Activated CD4-positive, alpha-beta T cell treated with anti-CD3 and anti-CD28 coated beads, Interleukin-2, amount 10 ng/mL, durations not matched to agents 24 days and 14 days (primary cell): ENCODE results near the gene ALDH3B2. TPM values are rescaled to one million over a fixed set of nuclear protein-coding genes. Genes with fewer than 3 reads are reported as not detected.
"Not testable (repeated sequence)": the region's sequence is repeated elsewhere in the genome, so short reads cannot be mapped to it uniquely, and the experiment has no call there.

Experiments used
- DNase-seq: peaks from one replicate; pipeline ENCODE4 v3.0.0; 2022
- H3K27ac Mint-ChIP-seq: one replicate; pipeline ENCODE4 v1.8.0; 2022; ENCODE audit warnings: mild to moderate bottlenecking, mixed read lengths
- H3K27me3 Mint-ChIP-seq: one replicate; pipeline ENCODE4 v1.8.0; 2022; ENCODE audit warnings: mixed read lengths
- H3K36me3 Mint-ChIP-seq: one replicate; pipeline ENCODE4 v1.8.0; 2022; ENCODE audit warnings: low read depth, mild to moderate bottlenecking, mixed read lengths
- H3K4me1 Mint-ChIP-seq: one replicate; pipeline ENCODE4 v1.8.0; 2021; ENCODE audit warnings: mixed read lengths
- H3K4me3 Mint-ChIP-seq: one replicate; pipeline ENCODE4 v1.8.0; 2022; ENCODE audit warnings: mild to moderate bottlenecking, moderate library complexity, mixed read lengths
- H3K9me3 Mint-ChIP-seq: one replicate; pipeline ENCODE4 v1.8.0; 2021; ENCODE audit warnings: mixed read lengths
- intact Hi-C: fragments of 100-400 bp; cut with micrococcal nuclease; formaldehyde crosslinking; loops from one replicate; pipeline ENCODE4 v1.15.1; 2023
- total RNA-seq: library from RNA; stranded (reverse); gene quantifications from 2 replicates; pipeline ENCODE4 v1.2.3, GENCODE V29; 2022

Gene ALDH3B2
- total RNA-seq, 1 donor from 2014 or later = not detected

GRCh38 chr11:67660752-67661151 is 13.7 kb downstream of the ALDH3B2 start:
- intact Hi-C loops, DNase-seq, H3K4me3 Mint-ChIP-seq, H3K9me3 Mint-ChIP-seq, H3K36me3 Mint-ChIP-seq, H3K27ac Mint-ChIP-seq, H3K4me1 Mint-ChIP-seq, H3K27me3 Mint-ChIP-seq: not testable (repeated sequence)

GRCh38 chr11:67659651-67660165 is 14.7 kb downstream of the ALDH3B2 start:
- not testable (repeated sequence) for H3K27me3 Mint-ChIP-seq, H3K27ac Mint-ChIP-seq, DNase-seq, H3K36me3 Mint-ChIP-seq, H3K4me3 Mint-ChIP-seq, H3K9me3 Mint-ChIP-seq, H3K4me1 Mint-ChIP-seq
- intact Hi-C loops = loop anchor here (1.0 kb wide), 2 partner anchors 29 to 87 kb away; no protein-coding TSS in a partner anchor

- H3K4me3 Mint-ChIP-seq = no peak overlapping the region
Measured at GRCh38 chr11:67657300-67657699, 17.1 kb downstream of the ALDH3B2 start.

DNA sequence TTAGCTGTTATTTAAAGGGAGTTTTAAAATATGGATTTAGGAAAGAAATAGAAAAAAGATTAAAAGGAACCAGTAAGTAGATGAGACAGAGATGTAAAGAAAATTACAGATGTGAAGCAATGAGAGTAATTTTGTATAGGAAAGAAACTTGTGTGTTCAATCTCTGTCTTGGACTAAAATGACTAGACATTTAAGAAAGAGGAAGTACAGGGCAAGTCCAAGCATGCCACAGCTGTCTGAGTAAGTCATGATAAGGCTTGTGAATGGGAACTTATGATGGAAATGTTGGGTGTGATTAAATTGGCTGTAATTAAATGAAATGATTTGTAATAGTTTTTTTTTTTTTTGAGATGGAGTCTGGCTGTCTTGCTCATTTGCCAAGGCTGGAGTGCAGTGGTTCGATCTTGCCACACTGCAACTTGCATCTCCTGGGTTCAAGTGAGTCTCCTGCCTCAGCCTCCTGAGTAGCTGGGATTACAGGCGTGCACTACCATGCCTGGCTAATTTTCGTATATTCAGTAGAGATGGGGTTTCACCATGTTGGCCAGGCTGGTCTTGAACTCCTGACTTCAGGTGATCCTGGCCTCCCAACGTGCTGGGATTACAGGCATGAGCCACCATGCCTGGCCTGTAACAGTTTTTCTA is 18.0 kb downstream of the ALDH3B2 start:
- Mint-ChIP-seq H3K27me3 (no peaks in the 10 kb centered on the region), H3K4me3 (no peak overlapping the region), H3K36me3 (peaks cover 2% of the 10 kb centered on the region), H3K4me1 (no peaks in the 10 kb centered on the region), H3K27ac (no peak overlapping the region), H3K9me3 (no peaks in the 10 kb centered on the region)
- intact Hi-C loops = no loop called here
- DNase-seq = no peak

More at GRCh38 chr11:67657300-67657699, 17.1 kb downstream of the ALDH3B2 start:
- no peaks in the 10 kb centered on the region for H3K27me3 Mint-ChIP-seq
- peaks cover 2% of the 10 kb centered on the region for H3K36me3 Mint-ChIP-seq
- H3K4me1 Mint-ChIP-seq = no peaks in the 10 kb centered on the region
- no peak overlapping the region for H3K27ac Mint-ChIP-seq
- no peak for DNase-seq
- intact Hi-C loops = no loop called here
- H3K9me3 Mint-ChIP-seq = no peaks in the 10 kb centered on the region

DNA sequence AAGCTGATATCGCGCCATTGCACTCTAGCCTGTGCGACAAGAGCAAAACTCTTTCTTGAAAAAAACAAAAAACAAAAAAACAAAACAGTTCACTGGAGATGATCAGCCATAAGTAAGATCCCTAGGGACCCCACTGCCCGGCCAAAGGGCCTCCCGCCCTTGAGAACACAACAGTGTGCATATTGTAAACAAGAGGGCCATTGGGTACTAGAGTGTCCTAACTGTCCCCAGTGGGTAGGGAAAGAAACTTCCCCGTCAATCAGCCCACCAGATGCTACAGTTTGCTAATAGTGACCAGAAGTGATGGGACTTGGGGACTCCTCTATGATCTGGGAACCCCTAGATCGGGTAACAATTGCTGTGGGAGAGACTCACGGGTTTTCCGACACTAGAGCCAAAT is 20.2 kb downstream of the ALDH3B2 start:
- Mint-ChIP-seq H3K27ac (no peak overlapping the region), H3K4me3 (no peak overlapping the region), H3K9me3 (no peaks in the 10 kb centered on the region), H3K4me1 (peaks cover 5% of the 10 kb centered on the region), H3K27me3 (no peaks in the 10 kb centered on the region), H3K36me3 (peaks cover 2% of the 10 kb centered on the region)
- DNase-seq = no peak
- intact Hi-C loops = no loop called here

GRCh38 chr11:67652965-67653845 is 21.2 kb downstream of the ALDH3B2 start:
- intact Hi-C loops = no loop called here

GRCh38 chr11:67651976-67652781 is 22.2 kb downstream of the ALDH3B2 start:
- DNase-seq = no peak
- no peaks in the 10 kb centered on the region for H3K9me3 Mint-ChIP-seq
- H3K36me3 Mint-ChIP-seq = peaks cover 2% of the 10 kb centered on the region
- H3K27ac Mint-ChIP-seq = no peak overlapping the region
- intact Hi-C loops = no loop called here
- H3K4me1 Mint-ChIP-seq = peaks cover 5% of the 10 kb centered on the region
- no peak overlapping the region for H3K4me3 Mint-ChIP-seq
- no peaks in the 10 kb centered on the region for H3K27me3 Mint-ChIP-seq

More at GRCh38 chr11:67652965-67653845, 21.2 kb downstream of the ALDH3B2 start:
- H3K27me3 Mint-ChIP-seq = no peaks in the 10 kb centered on the region
- H3K27ac Mint-ChIP-seq = no peak overlapping the region
- H3K4me1 Mint-ChIP-seq = peaks cover 5% of the 10 kb centered on the region
- H3K9me3 Mint-ChIP-seq = no peaks in the 10 kb centered on the region
- DNase-seq = no peak
- no peak overlapping the region for H3K4me3 Mint-ChIP-seq
- H3K36me3 Mint-ChIP-seq = peaks cover 2% of the 10 kb centered on the region

GRCh38 chr11:67649634-67650510 is 24.6 kb downstream of the ALDH3B2 start:
- H3K4me3 Mint-ChIP-seq = peak overlapping the region; percentile 87
- DNase-seq = no peak
- no peaks in the 10 kb centered on the region for H3K27me3 Mint-ChIP-seq
- peaks cover 18% of the 10 kb centered on the region for H3K4me1 Mint-ChIP-seq
- H3K36me3 Mint-ChIP-seq = no peaks in the 10 kb centered on the region
- intact Hi-C loops = no loop called here
- no peaks in the 10 kb centered on the region for H3K9me3 Mint-ChIP-seq
- peak overlapping the region; percentile 84 for H3K27ac Mint-ChIP-seq

GRCh38 chr11:67648796-67649613 is 25.4 kb downstream of the ALDH3B2 start:
- no peak for DNase-seq
- intact Hi-C loops = no loop called here
- H3K36me3 Mint-ChIP-seq = no peaks in the 10 kb centered on the region
- peaks cover 18% of the 10 kb centered on the region for H3K4me1 Mint-ChIP-seq
- no peaks in the 10 kb centered on the region for H3K9me3 Mint-ChIP-seq
- no peak overlapping the region for H3K27ac Mint-ChIP-seq
- H3K27me3 Mint-ChIP-seq = no peaks in the 10 kb centered on the region
- H3K4me3 Mint-ChIP-seq = no peak overlapping the region

DNA sequence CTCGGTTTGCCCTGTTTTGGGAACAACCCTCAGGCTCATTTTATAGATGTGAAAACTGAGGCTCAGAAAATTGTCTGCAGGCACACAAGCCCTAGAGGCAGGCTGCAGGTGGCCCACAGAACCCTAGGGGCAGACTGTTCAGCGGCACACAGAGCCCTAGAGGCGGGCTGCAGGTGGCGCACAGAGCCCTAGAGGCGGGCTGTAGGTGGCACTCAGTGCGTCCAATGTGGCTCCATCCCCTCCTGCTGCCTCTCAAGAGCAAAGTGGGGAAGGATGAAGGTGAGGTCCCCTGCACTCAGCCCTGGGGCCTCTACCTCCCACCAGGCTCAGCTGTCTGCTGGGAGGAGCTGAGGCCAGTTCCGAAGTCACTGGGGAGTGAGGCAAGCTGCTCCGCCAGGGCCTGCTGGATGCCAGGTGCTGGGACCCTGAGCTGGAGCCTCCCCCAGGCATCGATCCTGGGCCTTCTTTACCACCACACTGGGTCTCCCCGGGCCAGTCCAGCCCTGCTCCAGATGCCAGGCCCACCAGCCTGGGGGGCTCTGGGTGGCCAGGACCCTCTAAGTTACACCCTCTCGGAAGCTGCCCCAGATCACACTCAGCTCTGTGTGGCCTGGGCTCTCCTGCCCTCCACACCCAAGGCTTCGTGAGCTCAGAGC is 26.2 kb downstream of the ALDH3B2 start:
- Mint-ChIP-seq H3K27ac (no peak overlapping the region), H3K9me3 (no peaks in the 10 kb centered on the region), H3K4me1 (peaks cover 18% of the 10 kb centered on the region), H3K4me3 (no peak overlapping the region), H3K36me3 (no peaks in the 10 kb centered on the region), H3K27me3 (no peaks in the 10 kb centered on the region)
- intact Hi-C loops = no loop called here
- peak; percentile 79 for DNase-seq

DNA sequence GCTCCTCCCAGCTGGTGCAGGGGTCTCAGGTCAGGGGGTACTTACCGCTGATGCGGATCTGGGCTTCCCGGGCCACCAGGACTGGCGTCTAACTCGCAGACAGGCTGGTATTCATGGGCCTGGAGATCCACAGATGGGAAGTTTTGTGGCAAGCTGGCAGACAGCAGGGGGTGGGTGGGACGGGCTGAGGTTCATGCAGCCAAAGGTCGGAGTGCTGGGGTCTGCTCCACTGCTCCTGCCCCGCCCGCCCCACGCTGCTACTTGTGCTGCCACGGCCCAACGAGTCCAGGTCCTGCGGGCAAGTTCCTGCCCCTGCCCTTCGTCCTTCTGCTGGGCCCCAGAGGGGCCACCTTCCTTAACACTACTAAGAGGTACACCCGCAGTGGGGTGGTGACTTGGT is 27.0 kb downstream of the ALDH3B2 start:
- H3K36me3 Mint-ChIP-seq = no peaks in the 10 kb centered on the region
- peaks cover 18% of the 10 kb centered on the region for H3K4me1 Mint-ChIP-seq
- intact Hi-C loops = no loop called here

More for the DNA sequence above, 27.0 kb downstream of the ALDH3B2 start:
- Mint-ChIP-seq H3K4me3 (no peak overlapping the region), H3K9me3 (no peaks in the 10 kb centered on the region), H3K27ac (no peak overlapping the region), H3K27me3 (no peaks in the 10 kb centered on the region)
- no peak for DNase-seq
